PC-9 (cell line): ENCODE data around the gene OBP2A.

Source experiments
- EZH2 ChIP-seq: fragments of 200-600 bp; sonication (generic); IDR thresholded peaks from 2 replicates; pipeline ENCODE4 v1.8.0; 2017; ENCODE audit warnings: antibody characterized with exemption, low read depth
- TF ChIP-seq, protein P1 (sequence below): fragments of 200-600 bp; sonication (generic); conservative IDR thresholded peaks from 2 replicates; pipeline ENCODE4 v1.6.1; 2017; ENCODE audit warnings: mixed run types, antibody characterized with exemption, mild to moderate bottlenecking, moderate library complexity

- TF ChIP-seq, protein P1, sequence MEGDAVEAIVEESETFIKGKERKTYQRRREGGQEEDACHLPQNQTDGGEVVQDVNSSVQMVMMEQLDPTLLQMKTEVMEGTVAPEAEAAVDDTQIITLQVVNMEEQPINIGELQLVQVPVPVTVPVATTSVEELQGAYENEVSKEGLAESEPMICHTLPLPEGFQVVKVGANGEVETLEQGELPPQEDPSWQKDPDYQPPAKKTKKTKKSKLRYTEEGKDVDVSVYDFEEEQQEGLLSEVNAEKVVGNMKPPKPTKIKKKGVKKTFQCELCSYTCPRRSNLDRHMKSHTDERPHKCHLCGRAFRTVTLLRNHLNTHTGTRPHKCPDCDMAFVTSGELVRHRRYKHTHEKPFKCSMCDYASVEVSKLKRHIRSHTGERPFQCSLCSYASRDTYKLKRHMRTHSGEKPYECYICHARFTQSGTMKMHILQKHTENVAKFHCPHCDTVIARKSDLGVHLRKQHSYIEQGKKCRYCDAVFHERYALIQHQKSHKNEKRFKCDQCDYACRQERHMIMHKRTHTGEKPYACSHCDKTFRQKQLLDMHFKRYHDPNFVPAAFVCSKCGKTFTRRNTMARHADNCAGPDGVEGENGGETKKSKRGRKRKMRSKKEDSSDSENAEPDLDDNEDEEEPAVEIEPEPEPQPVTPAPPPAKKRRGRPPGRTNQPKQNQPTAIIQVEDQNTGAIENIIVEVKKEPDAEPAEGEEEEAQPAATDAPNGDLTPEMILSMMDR, result no peak
- no peak for TF ChIP-seq EZH2
Measured at GRCh38 chr9:135592625-135593024, 46.7 kb downstream of the OBP2A start.
